ENCODE results near the gene CPA1.

CPA1 gene

DNA sequence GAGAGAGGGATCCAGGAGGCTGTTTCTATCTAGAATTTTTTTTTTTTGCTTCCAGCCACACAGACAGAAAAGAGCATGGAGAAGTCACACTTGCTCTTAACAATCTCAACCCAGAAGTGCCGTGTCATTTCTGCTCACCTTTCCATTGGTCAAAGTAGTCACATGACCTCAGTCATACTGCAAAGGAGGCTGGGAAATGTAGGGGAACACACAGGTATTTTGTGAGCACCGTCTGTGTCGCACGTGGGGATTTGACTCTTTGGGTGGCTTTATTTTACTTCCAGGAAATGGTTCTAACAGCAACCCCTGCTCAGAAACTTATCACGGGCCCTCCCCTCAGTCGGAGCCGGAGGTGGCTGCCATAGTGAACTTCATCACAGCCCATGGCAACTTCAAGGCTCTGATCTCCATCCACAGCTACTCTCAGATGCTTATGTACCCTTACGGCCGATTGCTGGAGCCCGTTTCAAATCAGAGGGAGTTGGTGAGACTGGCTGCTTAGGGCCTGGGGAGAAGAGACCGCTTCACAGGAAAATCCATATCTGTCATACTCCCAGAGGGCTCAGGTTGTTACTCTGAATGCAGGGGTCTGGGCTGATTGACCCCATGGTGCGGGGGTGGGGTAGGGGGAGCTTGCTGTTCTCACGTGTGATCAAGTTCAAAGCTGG, 13.1 kb upstream of the CPA1 start:
- no peak overlapping the region for H3K4me3 ChIP-seq (ENCODE audit: low read depth, low read length)
- in situ Hi-C loops (cut with HindIII; ENCODE audit: low sequenced_read_pairs): no loop called here
- no peak for DNase-seq (ENCODE audit: low read depth)
- TF ChIP-seq, protein P1, sequence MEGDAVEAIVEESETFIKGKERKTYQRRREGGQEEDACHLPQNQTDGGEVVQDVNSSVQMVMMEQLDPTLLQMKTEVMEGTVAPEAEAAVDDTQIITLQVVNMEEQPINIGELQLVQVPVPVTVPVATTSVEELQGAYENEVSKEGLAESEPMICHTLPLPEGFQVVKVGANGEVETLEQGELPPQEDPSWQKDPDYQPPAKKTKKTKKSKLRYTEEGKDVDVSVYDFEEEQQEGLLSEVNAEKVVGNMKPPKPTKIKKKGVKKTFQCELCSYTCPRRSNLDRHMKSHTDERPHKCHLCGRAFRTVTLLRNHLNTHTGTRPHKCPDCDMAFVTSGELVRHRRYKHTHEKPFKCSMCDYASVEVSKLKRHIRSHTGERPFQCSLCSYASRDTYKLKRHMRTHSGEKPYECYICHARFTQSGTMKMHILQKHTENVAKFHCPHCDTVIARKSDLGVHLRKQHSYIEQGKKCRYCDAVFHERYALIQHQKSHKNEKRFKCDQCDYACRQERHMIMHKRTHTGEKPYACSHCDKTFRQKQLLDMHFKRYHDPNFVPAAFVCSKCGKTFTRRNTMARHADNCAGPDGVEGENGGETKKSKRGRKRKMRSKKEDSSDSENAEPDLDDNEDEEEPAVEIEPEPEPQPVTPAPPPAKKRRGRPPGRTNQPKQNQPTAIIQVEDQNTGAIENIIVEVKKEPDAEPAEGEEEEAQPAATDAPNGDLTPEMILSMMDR (IDR thresholded peaks at IDR 0.05; ENCODE audit: low read depth, low read length, missing control alignments): no peak

DNA sequence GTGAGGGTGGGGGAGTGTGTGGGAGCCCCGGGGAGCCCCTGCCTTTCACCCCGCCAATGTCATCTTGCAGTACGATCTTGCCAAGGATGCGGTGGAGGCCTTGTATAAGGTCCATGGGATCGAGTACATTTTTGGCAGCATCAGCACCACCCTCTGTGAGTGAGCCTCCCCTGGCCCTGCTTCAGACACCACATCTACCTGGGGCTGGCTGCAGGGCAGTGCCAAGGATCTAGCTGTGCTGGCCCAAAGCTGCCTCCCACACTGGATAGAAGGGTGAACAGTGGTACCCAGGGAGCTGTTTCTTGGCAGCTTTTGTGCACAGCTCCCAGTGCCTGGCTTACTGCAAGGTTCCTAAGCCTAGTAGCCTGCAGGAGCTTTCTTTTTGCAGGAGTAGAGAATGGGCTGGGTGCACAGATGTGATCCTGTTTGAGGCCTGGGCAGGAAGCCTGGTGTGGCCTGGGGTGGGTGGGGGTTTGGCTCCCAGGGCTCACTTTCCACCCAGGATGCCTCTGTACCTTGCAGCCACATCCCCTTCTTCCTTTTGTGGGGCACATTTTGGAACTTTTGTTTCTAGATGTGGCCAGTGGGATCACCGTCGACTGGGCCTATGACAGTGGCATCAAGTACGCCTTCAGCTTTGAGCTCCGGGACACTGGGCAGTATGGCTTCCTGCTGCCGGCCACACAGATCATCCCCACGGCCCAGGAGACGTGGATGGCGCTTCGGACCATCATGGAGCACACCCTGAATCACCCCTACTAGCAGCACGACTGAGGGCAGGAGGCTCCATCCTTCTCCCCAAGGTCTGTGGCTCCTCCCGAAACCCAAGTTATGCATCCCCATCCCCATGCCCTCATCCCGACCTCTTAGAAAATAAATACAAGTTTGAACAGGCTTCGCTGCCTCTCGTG, 12.2 kb upstream of the CPA1 start:
- in situ Hi-C loops (cut with HindIII; ENCODE audit: low sequenced_read_pairs): no loop called here
- no peak overlapping the region for H3K4me3 ChIP-seq (ENCODE audit: low read depth, low read length)
- DNase-seq (ENCODE audit: low read depth): no peak
- TF ChIP-seq, protein P1 (IDR thresholded peaks at IDR 0.05; ENCODE audit: low read depth, low read length, missing control alignments): no peak

DNA sequence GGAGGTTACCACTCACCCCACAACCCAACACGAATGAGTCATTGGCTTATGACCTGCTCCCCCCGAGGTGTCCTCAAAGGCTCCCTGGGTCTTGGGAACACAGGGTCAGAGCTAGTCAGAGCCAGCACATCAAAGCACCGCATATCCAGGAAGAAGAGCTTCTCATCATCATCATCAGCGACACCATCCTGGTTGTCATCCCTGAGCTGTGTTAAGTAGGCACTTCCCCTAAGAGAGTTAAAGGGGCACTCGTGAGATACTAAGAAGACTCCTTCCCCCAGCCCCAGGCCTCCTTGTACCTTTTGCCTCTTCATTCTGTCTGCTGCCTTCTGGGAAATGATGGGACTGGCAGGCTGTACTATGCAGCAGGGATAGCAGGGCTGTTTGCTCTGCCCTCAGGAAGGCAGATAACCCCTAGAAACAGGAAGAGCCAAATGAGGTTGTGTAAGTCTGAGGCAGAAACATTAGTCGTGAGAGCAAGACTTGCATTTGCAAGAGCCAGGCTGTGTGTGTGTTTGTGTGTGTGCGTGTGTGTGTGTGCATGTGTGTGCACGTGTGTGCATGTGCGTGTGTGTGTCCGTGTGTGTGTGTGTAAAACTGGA, 11.1 kb upstream of the CPA1 start:
- in situ Hi-C loops (cut with HindIII; ENCODE audit: low sequenced_read_pairs): no loop called here
- H3K4me3 ChIP-seq (ENCODE audit: low read depth, low read length): no peak overlapping the region
- TF ChIP-seq, protein P1 (IDR thresholded peaks at IDR 0.05; ENCODE audit: low read depth, low read length, missing control alignments): no peak
- DNase-seq (ENCODE audit: low read depth): no peak

DNA sequence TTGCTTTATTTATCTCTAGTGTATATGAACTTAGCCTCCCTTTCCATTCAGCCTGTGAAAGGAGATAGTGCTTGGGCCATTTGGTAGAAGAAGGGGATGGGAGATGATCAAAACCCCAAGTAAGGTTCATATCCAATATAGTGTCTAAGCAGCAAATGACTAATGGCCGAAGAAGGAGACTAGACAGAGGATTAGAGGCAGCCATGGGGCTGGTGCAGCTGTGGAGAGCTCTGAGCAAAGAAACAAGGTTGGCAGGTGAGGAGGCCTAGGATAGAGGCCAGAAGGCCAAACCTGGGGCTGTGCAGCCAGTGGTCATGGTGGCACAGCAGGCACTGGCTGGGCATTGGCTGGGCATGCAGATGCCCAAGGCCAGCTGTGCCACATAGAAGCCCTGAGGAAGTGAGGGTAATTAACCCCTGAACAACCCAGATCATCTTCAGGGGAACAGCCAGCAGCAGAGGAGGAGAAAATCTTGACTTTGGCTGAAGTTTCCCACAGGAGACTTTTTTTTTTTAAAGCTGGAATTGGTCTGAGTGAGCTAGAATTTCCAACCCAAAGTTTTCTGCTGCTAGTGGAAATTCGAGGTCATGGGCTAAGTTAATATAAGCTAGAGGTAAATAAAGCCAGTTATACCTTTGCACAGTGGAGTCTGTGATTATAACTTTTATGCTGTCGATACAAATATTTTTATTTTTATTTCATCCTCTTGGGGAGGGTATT, 10.3 kb upstream of the CPA1 start:
- no peak for DNase-seq (ENCODE audit: low read depth)
- TF ChIP-seq, protein P1 (IDR thresholded peaks at IDR 0.05; ENCODE audit: low read depth, low read length, missing control alignments): no peak
- in situ Hi-C loops (cut with HindIII; ENCODE audit: low sequenced_read_pairs): no loop called here
- no peak overlapping the region for H3K4me3 ChIP-seq (ENCODE audit: low read depth, low read length)

DNA sequence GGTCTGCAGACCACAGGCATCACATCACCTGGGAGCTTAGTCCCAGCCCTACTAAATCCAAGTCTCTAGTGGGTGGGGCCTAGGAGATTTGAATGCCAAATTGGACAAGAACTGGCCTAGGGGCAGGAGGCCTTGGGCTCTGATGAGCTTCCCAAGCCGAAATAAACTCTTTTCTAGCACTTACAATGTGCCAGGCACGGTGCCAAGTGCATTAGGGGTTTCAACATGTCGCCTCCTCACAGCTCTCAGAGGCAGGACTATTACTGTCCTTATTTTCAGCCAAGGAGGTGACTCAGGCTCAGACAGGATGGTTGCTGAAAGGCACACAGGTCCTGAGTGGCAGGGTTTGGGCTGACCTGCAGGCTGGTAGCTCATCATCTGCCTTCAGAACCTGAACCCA, 9.2 kb upstream of the CPA1 start:
- H3K4me3 ChIP-seq (ENCODE audit: low read depth, low read length): no peak overlapping the region
- TF ChIP-seq, protein P1 (IDR thresholded peaks at IDR 0.05; ENCODE audit: low read depth, low read length, missing control alignments): no peak
- no peak for DNase-seq (ENCODE audit: low read depth)
- in situ Hi-C loops (cut with HindIII; ENCODE audit: low sequenced_read_pairs): no loop called here

All from astrocyte of the cerebellum (primary cell).